Midbrain (tissue), 1 donor: ENCODE results near the gene RELL2.
"Not testable (repeated sequence)": the region's sequence is repeated elsewhere in the genome, so short reads cannot be mapped to it uniquely, and the experiment has no call there.

Experiments
- DNase-seq: peaks from one replicate; lab custom pipeline; 2025; lab: John Stamatoyannopoulos, UW

Gene RELL2, protein sequence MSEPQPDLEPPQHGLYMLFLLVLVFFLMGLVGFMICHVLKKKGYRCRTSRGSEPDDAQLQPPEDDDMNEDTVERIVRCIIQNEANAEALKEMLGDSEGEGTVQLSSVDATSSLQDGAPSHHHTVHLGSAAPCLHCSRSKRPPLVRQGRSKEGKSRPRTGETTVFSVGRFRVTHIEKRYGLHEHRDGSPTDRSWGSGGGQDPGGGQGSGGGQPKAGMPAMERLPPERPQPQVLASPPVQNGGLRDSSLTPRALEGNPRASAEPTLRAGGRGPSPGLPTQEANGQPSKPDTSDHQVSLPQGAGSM

DNA sequence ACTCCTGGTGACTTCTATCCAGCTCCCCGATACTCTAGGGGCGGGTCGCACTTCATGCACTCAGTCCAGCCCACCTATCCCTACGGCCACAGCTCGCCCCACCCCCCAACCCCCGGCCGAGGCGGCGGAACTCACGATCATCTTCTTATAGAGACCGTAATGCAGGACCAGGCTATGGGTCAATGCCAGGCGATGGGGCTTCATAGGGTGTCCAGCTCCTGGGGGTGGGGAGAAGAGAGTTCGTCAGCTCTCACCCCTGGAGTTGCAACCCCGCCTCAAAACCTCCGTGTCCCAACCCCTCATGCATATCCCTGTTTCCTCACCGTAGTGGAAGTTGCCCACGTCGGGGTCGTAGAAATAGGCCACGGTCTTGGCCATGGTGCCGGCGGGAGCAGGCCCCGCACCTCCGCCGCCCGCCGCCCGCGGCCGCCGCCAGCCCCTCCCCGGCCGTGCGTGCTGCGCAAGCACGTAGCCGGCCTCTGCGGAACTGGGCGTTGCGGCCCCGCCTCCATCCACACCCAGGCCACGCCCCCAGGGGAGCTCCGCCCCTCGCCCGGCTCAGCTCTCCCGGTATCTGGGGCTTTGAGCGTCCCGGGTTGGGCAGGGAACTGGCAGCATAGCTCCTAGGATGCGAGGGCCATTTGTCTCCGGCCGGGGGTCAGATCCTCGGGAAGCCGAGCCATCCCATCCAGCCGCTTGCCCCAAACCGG is at the start of gene RELL2, which contains the start of gene HDAC3:
Gene RELL2 (plus strand): TSS at position 585 of the 710 bp plus-strand sequence. CDS start 1,229 bp downstream, outside the sequence.
Gene HDAC3 (minus strand): TSS at position 437 of the 710 bp plus-strand sequence. CDS start 59 bp downstream, at position 378.
- DNase-seq = peak; percentile 91

DNA sequence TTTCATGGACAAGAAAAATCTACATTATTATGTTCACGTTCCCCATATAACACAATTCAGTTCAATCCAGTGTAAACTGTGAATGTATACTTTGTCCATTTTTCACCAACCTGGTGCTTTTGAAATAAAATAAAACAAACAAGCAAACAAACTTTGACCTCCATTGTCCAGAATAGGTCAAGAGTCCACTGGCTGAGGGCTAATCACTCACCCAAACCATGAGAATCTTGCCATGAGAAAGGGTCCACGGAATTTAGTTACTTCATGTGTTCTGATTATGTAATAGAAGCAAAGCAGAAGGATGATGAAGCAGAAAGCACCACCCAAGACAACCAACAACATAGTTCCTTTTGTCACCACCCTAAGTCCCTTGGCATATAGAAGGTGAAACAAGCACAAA is 46.7 kb upstream of the RELL2 start:
- DNase-seq = no peak

DNA sequence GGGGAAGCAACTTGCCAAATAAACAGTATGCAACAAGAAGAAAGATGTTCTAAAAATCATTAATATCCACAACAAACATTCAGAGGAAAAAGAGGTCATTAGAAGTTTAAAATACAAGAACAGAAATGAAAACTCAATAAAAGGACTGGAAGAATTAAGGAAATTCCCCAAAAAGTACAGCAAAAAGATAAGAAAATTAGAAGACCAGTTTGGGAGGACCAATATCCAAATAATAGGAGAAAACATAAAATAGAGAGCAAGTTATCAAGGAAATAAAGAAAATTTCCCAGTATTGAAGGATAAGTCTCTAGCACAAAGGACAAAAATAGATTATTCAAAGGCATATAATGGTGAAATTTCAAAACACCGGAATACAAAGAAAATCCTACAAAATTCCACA is 39.9 kb upstream of the RELL2 start:
- no peak for DNase-seq

DNA sequence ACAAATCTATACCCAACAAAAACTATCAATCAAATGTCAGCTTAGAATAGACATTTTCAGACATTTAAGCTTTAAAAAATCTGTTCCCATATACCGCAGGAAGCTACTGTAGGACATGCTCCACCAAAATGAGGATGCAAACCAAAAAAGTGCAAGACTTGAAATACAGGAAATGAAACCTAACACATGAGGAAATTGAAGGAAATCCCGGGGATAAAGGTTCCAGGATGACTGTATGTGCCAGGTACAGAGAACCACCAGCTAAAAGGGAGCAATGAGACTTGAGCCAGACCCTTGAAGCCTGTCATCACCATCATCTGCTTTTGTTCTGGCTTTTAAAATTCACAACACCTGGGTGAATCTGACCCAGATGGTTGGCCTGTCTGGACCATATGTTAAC is 39.4 kb upstream of the RELL2 start:
- no peak for DNase-seq

DNA sequence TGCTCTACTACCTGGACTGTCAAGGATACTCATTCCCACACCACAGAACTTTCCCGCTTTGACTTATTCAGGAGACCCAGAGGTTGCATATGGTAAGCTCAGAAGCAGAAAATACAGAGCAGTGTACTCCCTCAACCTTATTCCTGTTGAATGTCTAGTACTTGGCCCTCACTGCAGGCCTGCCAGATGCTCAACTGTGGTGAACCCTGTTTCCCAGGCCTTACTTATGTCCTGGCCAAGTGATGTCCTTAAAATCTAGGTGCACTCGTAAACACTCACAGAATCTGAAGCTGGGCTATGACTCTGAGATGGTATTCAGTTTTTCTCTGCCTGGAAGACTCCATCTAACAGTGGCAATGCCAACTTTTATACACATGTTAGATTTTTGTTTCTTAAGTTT is 39.0 kb upstream of the RELL2 start:
- DNase-seq = no peak

DNA sequence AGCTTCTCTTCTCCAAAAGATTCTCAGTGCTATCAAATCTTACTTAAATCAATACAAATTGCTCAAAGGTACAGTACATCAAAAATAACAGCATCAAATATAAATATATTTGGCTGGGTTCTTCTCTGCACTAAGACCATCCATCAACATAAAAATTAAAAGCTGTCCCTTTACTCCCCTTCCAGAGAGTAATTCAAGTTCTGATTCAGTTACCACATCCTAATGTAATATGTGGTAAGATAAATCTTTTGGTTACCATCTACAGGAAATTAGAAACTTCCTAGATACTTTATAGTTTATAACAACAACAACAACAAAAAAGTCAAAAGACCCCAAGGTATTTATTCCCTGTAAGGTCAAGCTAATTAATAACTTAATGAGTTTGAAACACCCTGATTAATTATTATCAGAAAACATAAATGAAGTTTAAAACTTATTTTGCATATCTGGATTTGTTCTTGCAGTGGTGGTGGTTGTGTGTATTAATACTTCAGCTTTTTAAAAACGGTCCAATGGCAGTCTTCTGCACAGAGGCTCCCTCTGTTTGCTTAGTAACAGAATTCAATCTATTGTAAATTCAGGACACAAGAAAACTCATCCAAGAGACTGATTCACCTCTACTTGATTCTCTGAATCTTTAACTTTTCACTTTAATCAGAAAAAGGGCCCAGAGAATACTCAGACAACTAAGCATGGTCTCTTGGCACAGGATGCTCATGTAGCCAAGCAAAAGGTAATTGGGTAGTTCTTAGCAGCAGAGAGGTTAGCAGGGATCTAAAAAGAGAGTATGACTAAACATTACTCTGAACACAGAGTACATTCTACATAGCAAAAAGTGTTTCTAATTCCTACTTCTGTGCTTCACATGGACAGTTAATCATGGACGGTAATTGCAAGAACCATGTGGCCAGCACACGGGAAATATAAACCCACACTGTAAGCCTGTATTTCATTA is 38.1 kb upstream of the RELL2 start:
- no peak for DNase-seq

DNA sequence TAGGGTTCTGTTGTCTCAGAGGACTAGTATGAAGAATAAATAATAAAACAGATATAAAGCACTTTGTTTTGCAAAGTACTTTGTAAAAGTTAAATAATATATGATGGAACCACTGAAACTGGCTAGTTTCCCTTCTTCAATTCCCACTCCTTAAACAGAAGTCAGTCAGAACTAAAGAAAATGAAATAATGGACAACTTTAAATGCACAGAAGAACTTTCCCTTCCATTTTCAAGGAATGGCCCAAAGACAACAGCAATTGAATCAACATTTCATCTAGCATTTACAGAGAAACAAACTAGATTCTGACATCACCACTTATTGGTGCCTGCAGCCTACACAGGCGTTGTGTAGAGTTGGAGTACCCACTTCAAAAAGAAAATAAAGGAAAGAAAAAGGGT is 34.2 kb upstream of the RELL2 start:
- DNase-seq = no peak

DNA sequence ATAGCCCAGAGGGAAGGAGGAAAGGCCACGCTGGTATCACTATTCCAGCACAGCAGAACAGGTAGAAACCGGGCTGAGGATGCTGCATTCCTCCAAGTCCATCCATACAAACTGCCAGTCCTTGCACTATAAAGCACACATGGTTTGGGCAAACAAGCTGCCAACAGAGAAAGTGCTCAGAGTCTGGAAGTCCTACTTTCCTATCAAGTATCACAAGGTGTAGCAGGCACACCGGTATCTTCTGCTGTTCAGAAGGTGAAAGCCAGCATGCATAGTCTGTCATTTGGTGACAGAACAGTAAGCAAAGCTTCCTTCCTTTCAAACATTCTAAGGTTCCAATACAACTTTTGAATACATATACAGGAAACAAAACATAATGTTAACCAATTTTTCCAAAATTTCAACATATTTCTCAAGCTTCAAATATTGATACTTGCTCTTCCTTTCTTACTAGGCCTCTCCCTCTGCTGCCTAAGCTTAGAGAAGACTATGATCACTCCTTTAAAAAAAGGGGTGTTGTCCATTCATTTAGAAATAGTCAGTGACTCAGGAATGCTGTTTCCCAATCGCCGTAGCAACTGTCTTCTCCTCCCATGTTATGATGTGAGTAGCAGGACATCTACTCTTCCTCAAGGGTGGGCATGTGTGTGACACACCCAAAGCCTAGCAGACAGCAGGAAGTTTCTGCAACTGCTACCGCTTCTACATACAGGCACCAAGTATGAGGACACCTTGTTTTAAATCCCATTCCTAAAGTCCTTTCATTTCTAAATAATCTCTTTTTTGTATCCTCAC is 32.7 kb upstream of the RELL2 start:
- DNase-seq = no peak

DNA sequence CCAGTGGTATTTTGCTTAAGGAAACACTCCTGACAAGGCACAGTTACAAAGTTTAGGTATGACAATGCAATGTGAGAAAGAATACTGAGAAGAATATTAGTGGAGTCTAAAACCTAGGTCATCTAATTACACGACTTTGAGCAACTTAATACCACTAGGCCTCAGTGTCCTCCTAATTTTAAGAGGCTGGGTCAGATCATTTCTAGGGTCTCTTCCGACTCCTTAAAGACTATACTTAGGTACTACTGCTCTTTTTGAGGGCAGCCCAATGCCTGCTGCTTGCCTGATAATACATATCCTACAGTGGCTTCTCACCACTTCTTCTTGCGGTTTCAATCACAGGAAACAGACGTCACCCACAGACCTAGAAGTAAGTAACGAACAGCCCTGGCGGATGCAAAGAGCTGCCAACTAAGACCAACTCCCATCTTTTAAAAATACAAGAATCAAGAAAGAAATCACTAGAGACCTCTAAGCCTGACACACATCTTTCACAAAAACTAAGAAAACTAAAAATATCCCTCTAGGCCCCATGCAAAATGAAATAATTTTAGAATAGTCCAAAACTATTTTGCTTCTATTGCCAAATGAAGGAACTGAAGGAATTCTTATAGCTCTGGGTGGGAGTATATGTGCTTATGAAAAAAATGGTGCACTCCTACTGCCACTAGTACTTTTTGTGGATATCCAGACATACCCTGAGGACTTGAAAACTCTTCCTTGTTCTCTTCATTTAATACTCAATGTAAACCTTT is 31.1 kb upstream of the RELL2 start:
- DNase-seq = peak; percentile 9

DNA sequence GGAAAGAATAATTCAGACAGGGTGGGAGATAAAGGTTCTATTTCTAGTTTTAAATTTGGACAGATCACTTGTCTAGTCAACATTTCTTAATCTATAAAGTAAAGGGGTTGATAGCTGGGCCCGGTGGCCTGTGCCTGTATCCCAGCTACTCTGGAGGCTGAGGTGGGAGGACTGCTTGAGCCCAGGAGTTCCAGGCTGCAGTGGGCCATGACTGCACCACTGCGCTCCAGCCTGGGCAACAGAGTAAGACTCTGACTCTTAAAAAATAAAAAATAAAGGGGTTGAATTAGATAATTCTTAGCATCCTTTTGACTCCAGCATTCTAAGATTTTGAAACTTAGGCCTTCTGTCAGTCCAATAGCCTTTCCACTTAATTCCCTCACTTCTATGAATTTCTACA is 28.8 kb upstream of the RELL2 start:
- no peak for DNase-seq

DNA sequence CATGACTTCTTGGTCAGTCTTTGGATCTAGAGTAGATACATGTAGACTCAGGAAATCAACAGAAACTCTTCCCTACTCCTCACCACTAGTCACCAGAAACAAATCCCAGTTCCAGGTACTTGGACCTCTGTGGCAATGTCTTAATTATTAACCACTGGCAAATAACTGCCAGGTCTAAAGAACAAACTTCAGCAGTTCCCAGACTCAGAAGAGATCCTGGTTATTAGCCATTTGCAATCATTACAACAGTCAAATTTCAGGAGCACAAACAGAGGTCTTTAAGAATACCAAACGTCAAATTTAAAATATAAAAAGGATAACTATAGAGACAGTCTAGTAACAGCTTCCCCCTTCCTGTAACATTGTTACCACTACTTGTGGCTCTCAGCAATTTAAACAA is 28.2 kb upstream of the RELL2 start:
- no peak for DNase-seq

DNA sequence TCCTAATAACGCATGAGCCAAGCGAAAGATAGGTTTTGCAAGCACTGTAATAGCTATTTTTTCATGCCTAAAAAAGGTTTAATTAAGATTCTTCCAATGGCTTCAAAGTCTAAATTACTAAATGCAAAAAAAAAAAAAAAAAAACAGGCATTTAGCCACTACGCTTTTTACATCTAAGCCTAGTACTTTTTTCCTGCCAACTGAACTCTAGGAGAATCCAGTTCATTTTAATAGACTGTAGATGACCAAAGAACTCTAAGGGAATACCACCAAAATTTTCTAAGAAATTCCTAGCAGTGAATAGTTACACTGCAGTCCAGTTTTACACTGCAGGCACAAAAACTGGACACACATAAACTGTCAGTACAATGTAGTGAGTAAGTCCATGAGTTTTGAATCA is 27.8 kb upstream of the RELL2 start:
- no peak for DNase-seq

DNA sequence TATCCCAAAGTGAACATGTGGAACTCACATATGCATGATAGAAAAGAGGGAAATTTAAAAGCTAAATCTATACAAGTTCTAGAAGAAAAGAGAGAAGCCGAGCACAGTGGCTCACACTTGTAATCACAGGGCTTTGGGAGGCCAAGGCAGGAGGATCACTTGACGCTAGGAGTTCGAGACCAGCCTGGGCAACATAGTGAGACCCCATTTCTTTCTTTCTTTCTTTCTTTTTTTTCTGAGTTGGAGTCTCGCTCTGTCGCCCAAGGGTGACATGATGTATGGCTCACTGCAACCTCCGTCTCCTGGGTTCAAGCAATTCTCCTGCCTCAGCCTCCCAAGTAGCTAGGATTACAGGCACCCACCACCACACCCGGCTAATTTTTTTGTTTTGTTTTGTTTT is 26.9 kb upstream of the RELL2 start:
- not testable (repeated sequence) for DNase-seq

DNA sequence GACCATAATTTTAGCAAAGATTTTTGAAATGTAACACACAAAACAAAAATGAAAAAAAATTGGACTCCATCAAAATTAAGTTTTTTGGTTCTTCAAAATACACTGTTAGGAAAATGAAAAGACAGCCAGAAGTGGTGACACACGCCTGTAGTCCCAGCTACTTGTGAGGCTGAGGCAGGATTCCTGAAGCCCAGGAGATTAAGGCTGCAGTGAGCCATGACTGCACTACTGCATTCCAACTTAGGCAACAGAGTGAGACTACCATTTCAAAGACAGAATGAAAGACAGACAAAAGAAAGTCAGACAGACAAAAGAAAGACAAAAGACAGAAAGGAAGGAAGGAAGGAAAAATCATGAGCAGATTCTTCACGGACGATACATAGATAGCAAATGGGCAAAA is 25.5 kb upstream of the RELL2 start:
- no peak for DNase-seq

DNA sequence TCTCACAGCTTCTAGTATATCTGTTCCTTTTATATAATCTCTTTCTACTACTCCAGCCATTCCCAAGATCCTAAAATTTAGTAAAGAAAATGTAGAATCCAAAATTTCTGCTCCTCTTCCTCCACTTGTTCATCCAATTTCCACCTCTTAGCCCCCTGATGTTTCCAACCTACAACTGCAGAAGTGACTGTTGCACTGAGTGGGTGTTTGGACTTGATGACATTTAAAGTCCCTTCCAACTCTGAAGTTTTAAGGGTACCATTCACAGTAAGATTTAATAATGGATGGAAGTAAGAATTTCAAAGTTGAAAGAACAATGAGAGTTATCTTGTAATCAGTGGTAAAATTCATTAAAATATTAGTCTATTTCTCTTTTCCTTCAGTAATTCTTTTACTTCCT is 23.5 kb upstream of the RELL2 start:
- no peak for DNase-seq

DNA sequence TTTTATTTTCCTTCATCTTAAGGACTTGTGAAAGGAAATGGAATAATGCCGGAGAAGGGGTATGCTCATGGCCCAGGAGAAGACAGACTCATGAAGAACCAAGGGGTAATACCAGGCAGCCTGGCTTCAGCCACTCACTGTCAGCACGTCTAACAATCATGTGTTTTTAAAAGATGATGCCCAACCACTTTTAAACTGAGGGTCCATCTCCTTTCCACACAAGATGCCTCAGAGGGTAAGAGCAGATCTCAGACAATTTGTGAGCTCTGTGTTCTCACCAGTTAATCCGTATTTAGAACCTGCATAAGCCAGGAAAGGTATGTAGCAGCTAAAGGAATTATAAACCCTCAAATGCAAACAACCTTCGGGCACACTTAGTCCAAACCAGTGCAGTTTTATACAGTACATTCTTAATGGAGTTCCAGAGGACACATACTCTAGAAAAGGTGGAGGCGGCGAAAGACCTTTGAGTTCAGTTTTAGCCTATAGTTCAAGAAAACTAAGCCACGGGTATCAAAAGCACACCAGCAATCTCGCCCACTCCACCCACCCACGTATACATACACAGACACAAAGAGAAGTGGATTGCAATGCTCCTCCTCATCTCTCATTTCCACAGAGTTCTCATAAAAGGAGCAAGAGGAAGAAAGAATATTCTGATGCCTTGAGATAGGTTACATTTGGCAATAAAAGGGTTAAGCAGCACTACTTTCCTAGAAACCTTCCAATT is 20.6 kb upstream of the RELL2 start:
- no peak for DNase-seq

DNA sequence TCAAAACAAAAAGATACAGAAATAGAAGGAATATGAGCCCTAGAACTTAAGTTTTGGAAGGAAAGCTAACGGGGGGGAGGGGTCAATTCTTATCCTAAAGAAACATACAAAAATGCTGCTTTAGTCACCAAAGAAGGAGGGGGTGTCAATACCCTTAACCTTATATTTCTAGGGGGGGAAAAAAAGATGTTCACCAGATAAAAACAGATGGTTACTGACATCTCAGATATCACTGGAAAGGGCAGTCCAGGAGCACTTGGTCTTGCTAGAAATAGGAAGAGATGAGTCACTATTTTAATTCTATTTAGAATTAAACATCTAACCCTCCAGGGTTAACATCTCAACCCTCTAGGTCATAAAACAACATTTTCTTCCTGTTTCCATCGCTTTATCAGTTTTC is 19.7 kb upstream of the RELL2 start:
- DNase-seq = no peak

DNA sequence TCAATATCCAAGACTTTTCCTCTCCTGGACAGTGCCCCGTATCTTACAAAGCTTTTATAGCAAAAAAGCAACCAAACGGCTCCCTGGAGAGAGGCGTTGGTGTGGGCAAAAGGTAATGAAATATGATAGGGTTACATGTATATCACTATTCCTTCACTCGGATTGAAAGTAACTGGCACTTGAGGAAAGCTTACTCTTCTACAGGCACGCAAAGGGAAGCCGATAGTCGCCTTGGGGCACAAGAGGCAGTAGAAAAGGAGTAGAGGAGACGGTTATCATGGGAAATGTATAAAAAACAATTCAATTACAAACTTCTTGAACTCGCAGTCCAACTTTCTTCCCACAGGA is 19.1 kb upstream of the RELL2 start:
- DNase-seq = no peak

DNA sequence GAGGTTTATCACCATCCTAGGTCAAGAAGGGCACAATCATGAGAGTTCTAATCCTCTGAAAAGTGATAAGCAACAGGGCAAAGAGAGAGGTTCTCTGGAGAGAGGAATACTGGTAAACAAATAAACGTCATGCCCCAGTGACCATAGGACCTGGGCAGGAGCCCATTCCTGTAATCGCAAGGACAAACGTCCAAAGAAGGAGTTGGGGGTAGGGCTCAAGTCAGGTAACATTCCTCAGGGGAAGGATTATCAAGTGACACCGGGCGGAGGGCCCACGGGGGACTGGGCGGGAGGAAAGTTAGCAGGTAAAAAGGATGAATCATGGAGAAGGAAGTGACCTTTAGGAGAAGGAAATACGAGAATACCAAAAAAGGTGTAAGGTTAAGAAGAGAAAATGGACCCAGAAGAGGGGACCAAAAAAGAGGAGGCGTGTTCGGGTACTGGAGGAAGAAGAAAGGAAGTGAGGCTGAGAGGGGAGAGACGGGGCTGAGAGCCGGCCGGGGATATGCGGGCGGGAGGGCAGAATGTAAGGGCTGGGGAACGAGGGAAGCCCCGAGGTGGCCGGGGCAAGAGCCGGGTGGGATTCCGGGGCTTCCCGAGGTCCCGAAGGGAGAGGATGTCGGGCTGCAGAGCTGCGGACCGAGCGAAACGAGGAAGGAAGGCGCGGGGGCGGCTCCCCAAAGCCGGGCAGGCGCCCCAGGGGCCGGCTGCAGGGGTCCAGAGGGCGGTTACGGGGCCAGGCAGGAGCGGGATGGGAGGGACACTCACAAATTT is 18.6 kb upstream of the RELL2 start:
- no peak for DNase-seq
